ENCODE results near the gene ATXN1.
"Not testable (repeated sequence)": the region's sequence is repeated elsewhere in the genome, so short reads cannot be mapped to it uniquely, and the experiment has no call there.

ATXN1 gene

DNA sequence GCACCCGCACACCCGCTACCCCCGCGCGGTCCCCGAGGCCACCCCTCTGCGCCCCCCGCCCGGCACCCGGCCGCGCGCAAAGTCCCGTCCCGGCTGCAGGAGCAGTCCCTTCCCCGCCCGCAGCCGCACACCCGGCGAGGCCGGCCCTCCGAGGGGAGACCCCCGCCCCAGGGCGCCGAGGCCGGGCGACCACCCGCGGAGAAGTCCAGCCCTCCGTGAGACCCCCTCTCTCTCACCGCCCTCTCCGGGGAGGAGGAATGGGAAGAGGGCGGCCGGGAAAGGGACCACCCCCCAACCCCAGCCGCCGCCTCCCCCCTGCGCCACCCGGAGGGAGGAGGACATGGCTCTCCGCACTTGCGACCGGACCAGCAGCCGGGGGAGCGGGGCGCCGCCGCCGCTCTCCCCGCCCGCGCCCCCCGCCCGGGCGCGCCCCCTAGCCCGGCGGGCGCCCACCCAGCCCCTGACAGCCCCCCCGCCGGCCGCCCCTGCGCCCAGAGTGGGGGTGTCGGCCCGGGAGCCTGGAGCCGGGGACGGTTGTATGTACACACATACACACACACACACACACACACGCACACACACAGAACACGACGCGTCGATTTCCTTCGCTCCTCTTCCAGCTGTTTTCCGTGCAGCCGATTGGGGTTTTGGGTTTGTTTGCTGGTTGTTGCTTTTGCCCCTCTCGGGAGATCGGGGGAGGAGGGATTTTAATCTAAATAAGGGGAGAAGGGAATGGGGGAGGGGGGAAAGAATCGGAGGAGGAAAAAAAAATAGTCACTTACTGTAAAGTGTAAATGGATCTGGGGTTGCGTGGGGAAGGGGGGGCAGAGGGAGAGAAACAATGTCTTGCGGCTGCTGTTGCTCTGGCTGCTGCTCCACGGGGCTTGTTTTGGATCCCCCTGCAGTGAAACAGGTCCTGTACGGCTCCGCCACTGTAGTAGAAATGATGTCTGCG, at the start of gene ATXN1:
TSS of gene ATXN1 (minus strand) at position 945 of the 955 bp plus-strand sequence.
- DNase-seq (ENCODE audit: low read depth in 2 of 2) = no peak

GRCh38 chr6:16810411-16810810, 49.2 kb upstream of the ATXN1 start:
- no peak for DNase-seq (ENCODE audit: low read depth in 2 of 2)

DNA sequence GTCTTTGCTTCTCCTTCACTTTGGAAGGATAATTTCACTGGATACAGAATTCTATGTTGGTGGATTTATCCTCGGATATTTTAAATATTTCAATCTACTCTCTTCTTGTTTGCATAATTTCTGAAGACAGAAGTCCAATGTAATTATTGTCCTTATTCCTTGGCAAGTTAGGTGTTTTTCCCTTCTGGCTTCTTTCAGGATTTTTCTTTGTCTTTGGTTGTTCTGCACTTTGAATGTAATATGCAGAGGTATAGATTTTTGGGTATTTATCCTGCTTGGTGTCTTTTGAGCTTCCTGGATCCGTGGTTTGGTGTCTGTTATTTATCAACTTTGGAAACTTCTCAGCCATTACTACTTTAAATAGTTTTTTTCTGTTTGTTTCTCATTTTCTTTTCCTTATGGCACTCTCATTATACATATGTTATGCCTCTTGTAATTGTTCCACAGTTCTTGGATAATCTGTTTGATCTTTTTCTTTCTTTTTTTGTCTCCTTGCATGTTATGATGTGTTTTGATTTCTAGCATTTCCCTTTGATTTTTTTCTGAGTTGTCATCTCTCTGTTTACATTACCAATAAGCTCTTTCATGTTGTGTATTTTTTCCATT, 48.6 kb upstream of the ATXN1 start:
- DNase-seq (ENCODE audit: low read depth in 2 of 2) = no peak

GRCh38 chr6:16807956-16808355, 46.7 kb upstream of the ATXN1 start:
- no peak for DNase-seq (ENCODE audit: low read depth in 2 of 2)

GRCh38 chr6:16806363-16806762, 45.1 kb upstream of the ATXN1 start:
- no peak for DNase-seq (ENCODE audit: low read depth in 2 of 2)

GRCh38 chr6:16805243-16805950, 44.1 kb upstream of the ATXN1 start:
- DNase-seq (ENCODE audit: low read depth in 2 of 2) = no peak

DNA sequence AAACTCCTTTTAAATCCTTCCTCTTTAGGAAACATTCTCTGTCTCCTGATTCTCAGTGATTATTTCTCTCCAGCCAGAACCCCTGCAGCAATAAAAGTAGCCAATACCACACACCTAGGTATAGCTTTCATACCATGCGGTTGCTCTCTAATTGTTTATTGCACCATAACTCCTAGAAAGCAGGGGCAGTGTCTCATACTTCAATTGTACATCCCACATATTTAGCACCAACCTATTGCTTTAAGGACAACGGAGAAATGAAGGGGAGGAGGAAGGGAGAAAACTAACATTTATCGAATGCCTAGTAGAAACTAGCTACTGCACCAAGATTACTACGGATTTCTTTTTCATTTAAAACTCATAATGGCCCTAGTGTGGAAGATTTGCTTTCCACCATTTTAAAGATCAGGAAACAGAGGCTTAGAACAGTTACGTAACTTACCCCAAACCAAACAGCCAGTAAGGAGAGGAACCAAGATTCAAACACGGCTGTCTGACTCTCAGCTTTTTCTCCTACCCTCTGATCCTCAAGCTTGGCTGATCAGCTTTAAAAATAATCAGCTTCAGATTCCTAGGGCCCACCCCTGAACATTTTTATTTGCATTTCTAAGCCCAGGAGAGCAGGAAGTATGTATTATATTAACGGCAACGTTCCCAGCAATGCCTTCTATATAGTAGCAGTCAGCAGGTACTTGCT, 43.4 kb upstream of the ATXN1 start:
- no peak for DNase-seq (ENCODE audit: low read depth in 2 of 2)

DNA sequence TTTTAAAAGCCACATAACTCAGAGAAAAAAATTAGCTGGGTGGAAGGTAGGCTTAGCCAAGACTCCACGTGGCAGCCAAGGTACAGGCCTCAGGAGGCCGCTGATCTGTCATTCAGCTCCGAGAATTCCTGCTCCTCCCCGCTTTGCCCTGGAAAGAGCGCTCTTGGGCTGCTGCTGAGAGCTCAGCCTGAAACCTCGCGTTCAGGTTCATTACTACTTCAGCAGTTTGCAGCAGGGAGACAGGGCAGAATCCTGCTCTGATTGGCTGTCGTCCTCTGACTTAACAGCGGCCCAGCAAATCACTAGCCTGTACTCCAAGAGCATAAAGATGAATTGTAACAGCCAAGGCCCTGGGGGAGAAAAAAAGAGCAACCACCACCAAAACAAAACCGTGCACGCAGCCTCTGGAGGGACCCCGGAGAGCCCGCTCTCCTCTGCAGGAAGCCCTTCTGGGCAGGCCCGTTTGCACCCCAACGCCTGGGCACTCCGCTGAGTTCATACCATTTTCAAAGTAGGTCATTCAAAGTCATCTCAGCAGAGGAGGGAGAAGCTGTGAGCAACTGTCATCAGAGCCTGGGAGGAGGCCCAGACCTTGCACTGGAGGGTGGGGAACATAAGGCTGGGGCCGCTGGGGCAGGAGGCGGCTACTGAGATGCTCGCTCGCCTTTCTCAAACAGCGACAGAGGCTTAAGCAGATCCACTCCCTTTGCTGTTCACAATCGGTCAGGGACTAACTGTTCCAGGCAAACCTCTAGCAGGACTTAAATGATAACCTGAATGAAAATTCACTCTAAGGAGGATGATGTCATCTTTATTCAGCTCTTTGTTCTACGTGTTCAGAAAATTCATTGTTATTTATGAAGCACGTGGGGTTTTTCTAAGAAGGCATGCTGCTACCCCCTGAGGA, 42.3 kb upstream of the ATXN1 start:
- DNase-seq (ENCODE audit: low read depth in 2 of 2) = no peak

GRCh38 chr6:16802071-16802470, 40.8 kb upstream of the ATXN1 start:
- no peak for DNase-seq (ENCODE audit: low read depth in 2 of 2)

DNA sequence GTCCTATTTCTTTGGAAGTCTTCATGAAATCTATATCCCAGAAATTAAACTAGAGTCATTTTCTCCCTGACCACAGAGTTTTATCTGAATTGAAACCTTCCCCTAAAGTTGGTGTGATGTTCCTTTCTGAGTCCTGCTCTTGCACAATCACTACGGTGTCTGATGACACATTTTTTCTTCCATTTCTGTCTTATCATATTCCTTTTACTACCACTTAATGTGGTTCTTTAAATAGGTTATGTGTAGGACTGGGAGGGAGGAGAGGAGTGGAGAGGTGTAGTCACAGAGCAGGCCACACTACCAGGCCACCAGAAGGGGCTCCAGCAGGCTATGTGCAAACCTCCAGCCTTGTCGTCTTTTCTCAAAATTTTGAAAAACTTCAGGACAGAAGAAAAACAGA, 39.7 kb upstream of the ATXN1 start:
- DNase-seq (ENCODE audit: low read depth in 2 of 2) = no peak

GRCh38 chr6:16800341-16800740, 39.1 kb upstream of the ATXN1 start:
- DNase-seq (ENCODE audit: low read depth in 2 of 2) = no peak

DNA sequence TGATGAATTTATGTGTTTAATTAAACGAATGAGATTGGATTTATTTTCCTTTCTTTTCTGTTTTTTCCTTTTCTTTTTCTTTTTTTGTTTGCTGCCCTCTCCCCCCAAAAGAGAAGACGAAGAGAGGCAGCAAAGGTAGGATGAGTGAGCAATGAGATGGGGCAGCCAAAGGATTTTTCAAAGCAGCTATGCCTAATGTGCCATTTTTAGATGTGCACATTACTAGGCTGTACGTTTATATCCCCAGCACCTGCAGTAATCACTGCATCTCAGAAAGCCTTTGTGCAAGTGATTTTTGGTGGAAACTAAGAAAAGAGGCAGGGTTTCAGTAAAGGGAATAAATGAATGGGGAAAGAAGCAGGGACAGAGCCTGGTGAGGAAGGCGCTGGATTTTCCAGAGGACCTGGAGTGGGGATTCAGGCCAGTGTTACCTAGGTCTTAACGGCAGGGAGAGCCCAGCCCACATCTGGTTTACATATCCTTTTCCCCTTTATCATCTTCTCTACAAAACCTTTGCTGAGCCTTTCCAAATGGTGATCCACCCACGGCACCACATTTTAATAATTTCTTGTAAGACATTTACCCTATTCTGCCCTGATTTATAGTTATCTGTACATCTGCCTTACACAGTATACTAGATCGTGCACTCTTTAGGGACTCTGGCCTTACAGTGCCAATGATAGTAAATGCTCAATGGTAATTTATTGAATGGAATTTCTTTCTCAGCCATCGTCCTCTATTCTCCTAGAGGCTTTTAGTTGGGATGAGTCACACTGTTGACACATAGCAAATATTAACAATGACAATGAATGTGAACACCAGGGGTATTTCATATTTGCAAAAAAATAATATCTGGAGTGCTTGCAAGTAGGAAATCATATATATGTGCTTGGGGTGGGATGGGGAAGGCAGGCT, 38.3 kb upstream of the ATXN1 start:
- DNase-seq (ENCODE audit: low read depth in 2 of 2) = no peak

DNA sequence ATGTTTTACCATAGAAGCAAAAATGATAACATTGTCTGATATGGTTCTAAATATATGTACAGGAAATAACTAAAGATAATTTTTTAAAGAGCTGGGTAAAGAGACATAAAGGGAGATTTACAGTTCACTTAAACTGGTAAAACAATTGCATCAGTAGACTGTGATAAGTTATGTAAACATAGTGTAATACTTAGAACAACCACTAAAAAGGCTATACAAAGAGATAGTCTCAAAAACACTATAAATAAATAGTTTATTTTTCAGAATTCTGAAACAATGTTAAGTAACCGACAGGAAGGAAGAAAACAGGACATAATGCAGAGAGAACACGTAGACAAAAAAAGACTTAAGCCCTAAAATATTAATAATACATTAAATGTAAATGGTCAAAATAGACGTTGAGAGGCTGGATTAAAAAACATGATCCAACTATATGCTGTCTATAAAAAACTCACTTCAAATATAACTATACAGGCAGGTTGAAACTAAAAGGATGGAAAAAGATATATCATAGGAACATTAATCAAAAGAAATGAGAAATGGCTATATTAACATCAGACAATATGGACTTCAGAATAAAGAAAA, 32.7 kb upstream of the ATXN1 start:
- DNase-seq (ENCODE audit: low read depth in 2 of 2) = no peak

- DNase-seq (ENCODE audit: low read depth in 2 of 2) = no peak
Measured at GRCh38 chr6:16789329-16790038, 28.2 kb upstream of the ATXN1 start.

GRCh38 chr6:16787128-16787682, 25.9 kb upstream of the ATXN1 start:
- no peak for DNase-seq (ENCODE audit: low read depth in 2 of 2)

- no peak for DNase-seq (ENCODE audit: low read depth in 2 of 2)
Measured at GRCh38 chr6:16785496-16785895, 24.2 kb upstream of the ATXN1 start.

DNA sequence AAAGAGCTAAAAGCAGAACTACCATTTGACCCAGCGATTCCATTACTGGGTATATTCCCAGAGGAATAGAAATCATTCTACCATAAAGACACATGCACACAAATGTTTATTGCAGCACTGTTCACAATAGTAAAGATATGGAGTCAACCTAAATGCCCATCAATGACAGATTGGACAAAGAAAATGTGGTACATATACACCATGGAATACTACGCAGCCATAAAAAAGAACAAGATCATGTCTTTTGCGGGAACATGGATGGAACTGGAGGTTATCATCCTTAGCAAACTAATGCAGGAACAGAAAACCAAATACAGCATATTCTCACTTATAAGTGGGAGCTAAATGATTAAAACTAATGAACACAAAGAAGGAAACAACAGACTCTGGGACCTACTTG, 23.7 kb upstream of the ATXN1 start:
- not testable (repeated sequence) for DNase-seq (ENCODE audit: low read depth in 2 of 2)

DNA sequence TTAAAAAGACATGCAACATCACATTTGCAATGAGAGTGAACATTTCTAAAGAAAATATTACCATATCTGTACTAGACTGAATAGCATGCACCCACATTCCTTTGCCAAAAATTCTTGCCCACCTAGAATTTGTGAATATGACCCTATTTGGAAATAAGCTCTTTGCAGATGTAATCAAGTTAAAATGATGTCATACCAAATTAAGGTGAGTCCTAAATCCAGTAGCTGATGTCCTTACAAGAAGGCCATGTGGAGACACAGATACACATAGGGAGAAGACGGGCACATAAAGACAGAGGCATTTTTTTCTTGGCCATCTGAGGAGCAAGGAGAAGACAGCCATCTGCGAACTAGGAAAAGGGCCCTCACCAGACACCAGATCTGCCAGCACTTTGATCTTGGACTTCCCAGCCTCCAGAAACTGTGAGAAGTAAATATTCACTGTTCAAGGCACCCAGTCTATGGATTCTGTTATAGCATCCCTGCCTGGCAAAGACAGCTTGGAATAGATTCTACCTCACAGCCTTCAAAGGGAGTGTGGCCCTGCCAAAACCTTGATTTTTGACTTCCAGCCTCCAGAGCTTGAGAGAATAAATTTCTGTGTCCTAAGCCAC, 22.8 kb upstream of the ATXN1 start:
- DNase-seq (ENCODE audit: low read depth in 2 of 2) = no peak
